GM12878 (cell line): ENCODE measurements around the gene ALDH1L2. TPM values are rescaled to one million over a fixed set of nuclear protein-coding genes. Genes with fewer than 3 reads are reported as not detected.

Experiments used
- ATAC-seq: fragments of 200-7000 bp; cut with Tn5 transposase; 3 replicates; pipeline ENCODE4 v1.9.1; 2020; ENCODE audit warnings: mild to moderate bottlenecking, moderate library complexity
- BruUV-seq: library from RNA; stranded (reverse); fragments of 400-500 nt; replicated peaks from 2 replicates; lab custom pipeline; 2021; lab: Mats Ljungman, UMichigan
- CTCF ChIA-PET: fragments of 300-600 bp; sonication (Branson Sonifier 250); formaldehyde crosslinking; extraction: SDS; loops from one replicate; lab custom pipeline; 2021; ENCODE audit warnings: inconsistent platforms; lab: Yijun Ruan, JAX
- POLR2A ChIA-PET: fragments of 350-600 bp; formaldehyde crosslinking; extraction: SDS; loops from one replicate; lab custom pipeline; 2021; ENCODE audit warnings: inconsistent platforms; lab: Charles Lee
- RAD21 ChIA-PET: fragments of 300-600 bp; sonication (Branson Sonifier 250); formaldehyde crosslinking; loops from one replicate; lab custom pipeline; 2023; ENCODE audit warnings: antibody characterized with exemption; ENCODE audit not compliant: unreplicated experiment; lab: Charles Lee
- SMC1A ChIA-PET: fragments of 300-600 bp; sonication (Branson Sonifier 250); formaldehyde crosslinking; loops from one replicate; lab custom pipeline; 2023; ENCODE audit not compliant: unreplicated experiment, uncharacterized antibody; lab: Charles Lee
- DNase-seq: peaks from one replicate; pipeline ENCODE4 v3.0.0-alpha.2; 2011; ENCODE audit warnings: low read depth, low spot score
- FAIRE-seq: peaks from 3 replicates; lab custom pipeline; 2011; peaks lifted over from hg19 to GRCh38; lab: Jason Lieb, UNC
- H2AFZ ChIP-seq: 2 replicates; pipeline ENCODE4 v1.6.0; 2011; ENCODE audit warnings: low read depth, low read length, control low read depth; ENCODE audit not compliant: control insufficient read depth
- H3K27ac ChIP-seq: 2 replicates; pipeline ENCODE4 v1.5.1; 2011; ENCODE audit warnings: control low read depth; ENCODE audit not compliant: control insufficient read depth, insufficient read depth
- H3K27me3 ChIP-seq, 2 experiments: replicated peaks in 1 of 2; 2 replicates each; pipeline versions ENCODE4 v1.6.0 to v1.6.1; 2011; ENCODE audit warnings: low read length in 1 of 2; ENCODE audit not compliant: control insufficient read depth in 2 of 2, insufficient read depth in 2 of 2
- H3K36me3 ChIP-seq, 2 experiments: 2 replicates each; pipeline ENCODE4 v1.5.1; 2011; ENCODE audit warnings: low read length in 1 of 2; ENCODE audit not compliant: control insufficient read depth in 2 of 2, insufficient read depth in 2 of 2
- H3K4me1 ChIP-seq: 2 replicates; pipeline ENCODE4 v1.6.1; 2011; ENCODE audit warnings: mild to moderate bottlenecking, low read length, moderate library complexity, mixed read lengths; ENCODE audit not compliant: control insufficient read depth, insufficient read depth
- H3K4me2 ChIP-seq: 2 replicates; pipeline ENCODE4 v1.6.0; 2011; ENCODE audit warnings: control low read depth; ENCODE audit not compliant: control insufficient read depth, insufficient read depth
- H3K4me3 ChIP-seq: fragments of 200-600 bp; sonication (generic); 2 replicates; pipeline ENCODE4 v1.5.1; 2016
- H3K79me2 ChIP-seq: 2 replicates; pipeline ENCODE4 v1.6.0; 2011; ENCODE audit warnings: low read length; ENCODE audit not compliant: control insufficient read depth, insufficient read depth
- H3K9ac ChIP-seq: 2 replicates; pipeline ENCODE4 v1.8.0; 2011; ENCODE audit warnings: low read length, control low read depth, mixed read lengths; ENCODE audit not compliant: control insufficient read depth, insufficient read depth
- H3K9me3 ChIP-seq: replicated peaks from 3 replicates; pipeline ENCODE4 v1.5.1; 2011; ENCODE audit warnings: mild to moderate bottlenecking, low read length; ENCODE audit not compliant: control insufficient read depth, insufficient read depth
- H4K20me1 ChIP-seq: 2 replicates; pipeline ENCODE4 v1.6.0; 2011; ENCODE audit not compliant: control insufficient read depth, insufficient read depth
- SPI1 ChIP-seq: IDR thresholded peaks from 2 replicates; pipeline ENCODE4 v1.6.1; 2011; ENCODE audit warnings: low read depth, mild to moderate bottlenecking, low read length, moderate library complexity, borderline replicate concordance; ENCODE audit not compliant: insufficient read depth
- WGBS: methylation state at CpG from one replicate; pipeline ENCODE4 v1.1.6; 2016; ENCODE audit warnings: low lambda C conversion rate; ENCODE audit not compliant: insufficient replicate concordance, insufficient coverage; ENCODE audit errors: missing lambda C conversion rate; 5-methylcytosine and 5-hydroxymethylcytosine counted together
- in situ Hi-C: fragments of 300-500 bp; cut with MboI; formaldehyde crosslinking; loops from 9 replicates; pipeline ENCODE4 v1.14.3; 2018; ENCODE audit warnings: mixed read lengths
- intact Hi-C: fragments of 100-400 bp; cut with micrococcal nuclease; formaldehyde crosslinking; loops from one replicate; pipeline ENCODE4 v1.14.2; 2022; ENCODE audit not compliant: unreplicated experiment
- polyA plus RNA-seq, 11 experiments: library from polyadenylated mRNA; depleted of rRNA in 4 of 11; unstranded in 6 of 11; stranded (reverse) in 5 of 11; fragments of >200 nt; fragmentation: Nextera tagmentation in 4 of 11; fragmentation: Illumina TruSeq in 1 of 11; extraction: Ambion mirVana in 4 of 11; extraction: Trizol in 1 of 11; gene quantifications; 1 replicate in 1 of 11; 2 replicates in 10 of 11; pipeline versions ENCODE4 v1.2.1 to v1.2.3, GENCODE V29; 2011 to 2016; ENCODE audit warnings: inconsistent platforms in 2 of 11, missing spikeins in 2 of 11, low read depth in 1 of 11
- total RNA-seq, 4 experiments: library from RNA; depleted of rRNA in 3 of 4; stranded (reverse); fragments of >200 nt in 3 of 4; fragmentation: Illumina TruSeq in 1 of 4; extraction: Trizol in 1 of 4; gene quantifications; 2 replicates each; pipeline versions ENCODE4 v1.2.1 to v1.2.3, GENCODE V29; 2013 to 2021
- TF ChIP-seq, protein P1 (sequence below): fragments of 450-650 bp; IDR thresholded peaks from 2 replicates; pipeline ENCODE4 v1.6.1; 2016; ENCODE audit warnings: mild to moderate bottlenecking, moderate library complexity, borderline replicate concordance

Gene ALDH1L2
- total and polyA plus RNA-seq, 10 of the 15 experiments (the other 5 are each of a cell fraction or from before 2014, with no cell fraction given): 0.15 to 13.7 (median 8.5) TPM

- Histone ChIP-seq H2AFZ (no peak overlapping the region), H3K79me2 (no peaks in the 10 kb centered on the region), H3K9me3 (no peaks in the 10 kb centered on the region), H3K4me3 (no peak overlapping the region), H3K4me1 (peaks cover 11% of the 10 kb centered on the region), H3K9ac (no peak overlapping the region), H4K20me1 (no peaks in the 10 kb centered on the region), H3K4me2 (no peak overlapping the region), H3K36me3 (no peaks in the 10 kb centered on the region), H3K27me3 (no peaks in the 10 kb centered on the region), H3K27ac (no peak overlapping the region)
- WGBS: 93% methylated on average over 3 of the region's 3 CpGs
- no peak for FAIRE-seq
- CTCF ChIA-PET: no interaction called here
- no peak for DNase-seq
- in situ Hi-C loops: no loop called here
- POLR2A ChIA-PET: no interaction called here
- SMC1A ChIA-PET: interaction anchor here (1.6 kb wide), 2 partner anchors 13 to 142 kb away, joined by 3 to 4 read pairs; no protein-coding TSS in a partner anchor
- intact Hi-C loops: no loop called here
- BruUV-seq: no TSS peak
- RAD21 ChIA-PET: no interaction called here
- no peak for ATAC-seq
- TF ChIP-seq, protein P1, sequence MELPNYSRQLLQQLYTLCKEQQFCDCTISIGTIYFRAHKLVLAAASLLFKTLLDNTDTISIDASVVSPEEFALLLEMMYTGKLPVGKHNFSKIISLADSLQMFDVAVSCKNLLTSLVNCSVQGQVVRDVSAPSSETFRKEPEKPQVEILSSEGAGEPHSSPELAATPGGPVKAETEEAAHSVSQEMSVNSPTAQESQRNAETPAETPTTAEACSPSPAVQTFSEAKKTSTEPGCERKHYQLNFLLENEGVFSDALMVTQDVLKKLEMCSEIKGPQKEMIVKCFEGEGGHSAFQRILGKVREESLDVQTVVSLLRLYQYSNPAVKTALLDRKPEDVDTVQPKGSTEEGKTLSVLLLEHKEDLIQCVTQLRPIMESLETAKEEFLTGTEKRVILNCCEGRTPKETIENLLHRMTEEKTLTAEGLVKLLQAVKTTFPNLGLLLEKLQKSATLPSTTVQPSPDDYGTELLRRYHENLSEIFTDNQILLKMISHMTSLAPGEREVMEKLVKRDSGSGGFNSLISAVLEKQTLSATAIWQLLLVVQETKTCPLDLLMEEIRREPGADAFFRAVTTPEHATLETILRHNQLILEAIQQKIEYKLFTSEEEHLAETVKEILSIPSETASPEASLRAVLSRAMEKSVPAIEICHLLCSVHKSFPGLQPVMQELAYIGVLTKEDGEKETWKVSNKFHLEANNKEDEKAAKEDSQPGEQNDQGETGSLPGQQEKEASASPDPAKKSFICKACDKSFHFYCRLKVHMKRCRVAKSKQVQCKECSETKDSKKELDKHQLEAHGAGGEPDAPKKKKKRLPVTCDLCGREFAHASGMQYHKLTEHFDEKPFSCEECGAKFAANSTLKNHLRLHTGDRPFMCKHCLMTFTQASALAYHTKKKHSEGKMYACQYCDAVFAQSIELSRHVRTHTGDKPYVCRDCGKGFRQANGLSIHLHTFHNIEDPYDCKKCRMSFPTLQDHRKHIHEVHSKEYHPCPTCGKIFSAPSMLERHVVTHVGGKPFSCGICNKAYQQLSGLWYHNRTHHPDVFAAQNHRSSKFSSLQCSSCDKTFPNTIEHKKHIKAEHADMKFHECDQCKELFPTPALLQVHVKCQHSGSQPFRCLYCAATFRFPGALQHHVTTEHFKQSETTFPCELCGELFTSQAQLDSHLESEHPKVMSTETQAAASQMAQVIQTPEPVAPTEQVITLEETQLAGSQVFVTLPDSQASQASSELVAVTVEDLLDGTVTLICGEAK: no peak
- peak; percentile 28; the same call in 1 of the 2 replicates for TF ChIP-seq SPI1
Measured at GRCh38 chr12:105041186-105041585, 43.1 kb downstream of the ALDH1L2 start.
